ENCODE results near the gene GRXCR2.

GRXCR2 gene, protein sequence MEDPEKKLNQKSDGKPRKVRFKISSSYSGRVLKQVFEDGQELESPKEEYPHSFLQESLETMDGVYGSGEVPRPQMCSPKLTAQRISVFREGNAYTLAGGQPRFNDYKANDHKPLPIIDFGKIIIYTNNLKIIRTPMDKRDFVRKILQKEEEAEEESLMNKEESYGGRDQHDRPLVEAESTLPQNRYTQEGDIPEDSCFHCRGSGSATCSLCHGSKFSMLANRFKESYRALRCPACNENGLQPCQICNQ

DNA sequence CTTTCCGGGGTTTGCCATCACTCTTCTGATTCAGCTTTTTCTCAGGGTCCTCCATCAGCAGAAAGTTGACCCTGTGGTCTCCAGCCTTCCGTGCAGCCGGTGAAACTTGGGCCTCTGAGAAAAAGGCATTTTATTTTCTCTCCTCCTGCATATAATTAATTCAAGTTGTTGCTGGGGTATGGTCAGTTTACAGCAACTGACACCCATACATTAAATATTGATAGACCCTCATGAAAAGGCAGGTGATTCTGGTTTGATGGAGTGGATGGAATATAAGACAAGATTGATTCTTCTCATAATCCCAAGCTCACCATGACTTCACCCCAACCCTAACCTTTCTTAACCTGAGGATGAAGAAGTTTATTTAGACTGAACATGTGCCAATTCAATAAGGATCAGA is at the start of gene GRXCR2:
GRXCR2 (minus strand) TSS at position 101 of the 400 bp plus-strand sequence; CDS start at position 55, 46 bp downstream.
- H3K4me1 ChIP-seq (ENCODE audit: insufficient read depth, low read length, poor library complexity, severe bottlenecking) = no peaks in the 10 kb centered on the region
- no peak for TF ChIP-seq EZH2phosphoT487 (IDR thresholded peaks at IDR 0.05; ENCODE audit: borderline replicate concordance)
- TF ChIP-seq, protein P1, sequence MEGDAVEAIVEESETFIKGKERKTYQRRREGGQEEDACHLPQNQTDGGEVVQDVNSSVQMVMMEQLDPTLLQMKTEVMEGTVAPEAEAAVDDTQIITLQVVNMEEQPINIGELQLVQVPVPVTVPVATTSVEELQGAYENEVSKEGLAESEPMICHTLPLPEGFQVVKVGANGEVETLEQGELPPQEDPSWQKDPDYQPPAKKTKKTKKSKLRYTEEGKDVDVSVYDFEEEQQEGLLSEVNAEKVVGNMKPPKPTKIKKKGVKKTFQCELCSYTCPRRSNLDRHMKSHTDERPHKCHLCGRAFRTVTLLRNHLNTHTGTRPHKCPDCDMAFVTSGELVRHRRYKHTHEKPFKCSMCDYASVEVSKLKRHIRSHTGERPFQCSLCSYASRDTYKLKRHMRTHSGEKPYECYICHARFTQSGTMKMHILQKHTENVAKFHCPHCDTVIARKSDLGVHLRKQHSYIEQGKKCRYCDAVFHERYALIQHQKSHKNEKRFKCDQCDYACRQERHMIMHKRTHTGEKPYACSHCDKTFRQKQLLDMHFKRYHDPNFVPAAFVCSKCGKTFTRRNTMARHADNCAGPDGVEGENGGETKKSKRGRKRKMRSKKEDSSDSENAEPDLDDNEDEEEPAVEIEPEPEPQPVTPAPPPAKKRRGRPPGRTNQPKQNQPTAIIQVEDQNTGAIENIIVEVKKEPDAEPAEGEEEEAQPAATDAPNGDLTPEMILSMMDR (conservative IDR thresholded peaks at IDR 0.05; ENCODE audit: low read length) = no peak
- no peaks in the 10 kb centered on the region for H3K36me3 ChIP-seq (ENCODE audit: insufficient read depth, low read length)
- H3K4me3 ChIP-seq (ENCODE audit: low read length, poor library complexity, severe bottlenecking) = no peak within 1 kb of the TSS
- H3K9ac ChIP-seq (ENCODE audit: low read depth, low read length, poor library complexity, severe bottlenecking) = no peak within 1 kb of the TSS
- no peaks in the 10 kb centered on the region for H3K9me3 ChIP-seq (ENCODE audit: insufficient read depth, low read depth, low read length)
- no peaks in the 10 kb centered on the region for H3F3A ChIP-seq (ENCODE audit: low read depth)
- H3K79me2 ChIP-seq (ENCODE audit: insufficient read depth, low read length) = no peaks in the 10 kb centered on the region
- no peak within 1 kb of the TSS for H3K4me2 ChIP-seq (ENCODE audit: low read depth, low read length, poor library complexity, severe bottlenecking)
- H4K20me1 ChIP-seq (ENCODE audit: insufficient read depth, low read length, poor library complexity, severe bottlenecking) = no peaks in the 10 kb centered on the region
- no peaks in the 10 kb centered on the region for H3K27me3 ChIP-seq (ENCODE audit: insufficient read depth, low read length, poor library complexity, severe bottlenecking)
- no peak within 1 kb of the TSS for H2AFZ ChIP-seq (ENCODE audit: low read length)
- H3K9me2 ChIP-seq (replicated peaks; ENCODE audit: low read depth, low read length) = no peaks in the 10 kb centered on the region

DNA sequence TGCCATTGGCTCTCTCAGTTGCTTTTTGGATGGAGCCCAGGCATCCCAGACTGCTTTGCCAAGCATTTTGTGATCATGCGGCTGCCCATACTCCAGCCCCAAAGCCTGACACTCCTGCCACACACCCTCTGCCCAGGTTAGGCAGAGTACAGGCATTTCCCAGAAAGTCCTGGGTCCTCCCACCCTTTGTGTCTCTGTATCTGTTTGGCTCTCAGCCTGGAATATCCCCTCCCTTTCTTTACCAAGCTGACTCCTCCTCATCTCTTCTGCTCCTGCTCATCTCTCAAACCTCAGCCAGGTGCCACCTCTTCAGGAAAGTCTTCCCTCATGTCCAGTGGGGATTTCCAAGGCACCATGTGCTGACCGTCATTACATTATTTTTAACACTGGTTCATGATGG is 49.2 kb upstream of the GRXCR2 start:
- Histone ChIP-seq H3K9me3 (ENCODE audit: insufficient read depth, low read depth, low read length) (no peaks in the 10 kb centered on the region), H3K79me2 (ENCODE audit: insufficient read depth, low read length) (no peaks in the 10 kb centered on the region), H3K4me3 (ENCODE audit: low read length, poor library complexity, severe bottlenecking) (no peak overlapping the region), H3F3A (ENCODE audit: low read depth) (no peaks in the 10 kb centered on the region), H3K27me3 (ENCODE audit: insufficient read depth, low read length, poor library complexity, severe bottlenecking) (no peaks in the 10 kb centered on the region), H3K4me2 (ENCODE audit: low read depth, low read length, poor library complexity, severe bottlenecking) (no peak overlapping the region), H3K4me1 (ENCODE audit: insufficient read depth, low read length, poor library complexity, severe bottlenecking) (peaks cover 7% of the 10 kb centered on the region), H3K9me2 (replicated peaks; ENCODE audit: low read depth, low read length) (no peaks in the 10 kb centered on the region), H2AFZ (ENCODE audit: low read length) (no peak overlapping the region), H4K20me1 (ENCODE audit: insufficient read depth, low read length, poor library complexity, severe bottlenecking) (no peaks in the 10 kb centered on the region), H3K9ac (ENCODE audit: low read depth, low read length, poor library complexity, severe bottlenecking) (no peak overlapping the region), H3K36me3 (ENCODE audit: insufficient read depth, low read length) (no peaks in the 10 kb centered on the region)
- TF ChIP-seq, protein P1 (conservative IDR thresholded peaks at IDR 0.05; ENCODE audit: low read length) = no peak
- TF ChIP-seq EZH2phosphoT487 (IDR thresholded peaks at IDR 0.05; ENCODE audit: borderline replicate concordance) = no peak

DNA sequence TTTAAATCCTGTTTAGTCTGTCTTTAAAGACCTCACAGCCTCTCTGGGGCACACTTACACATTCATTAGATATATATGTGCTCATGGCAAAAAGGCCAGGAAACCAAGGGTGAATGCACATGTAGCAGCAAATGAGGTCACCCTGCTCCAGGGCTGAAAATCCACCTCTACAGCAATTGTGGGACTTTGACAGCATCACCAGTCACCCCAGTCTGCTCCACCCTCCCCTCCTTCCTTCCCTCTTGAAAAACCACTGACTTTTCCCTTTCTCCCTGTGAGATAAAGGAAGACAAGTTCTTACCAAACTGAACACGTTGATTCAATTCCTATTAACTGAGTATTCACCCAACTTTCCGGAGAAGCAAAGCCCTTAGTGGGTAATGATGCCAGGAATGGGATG is 48.4 kb upstream of the GRXCR2 start:
- no peaks in the 10 kb centered on the region for H3K9me3 ChIP-seq (ENCODE audit: insufficient read depth, low read depth, low read length)
- no peak overlapping the region for H3K4me2 ChIP-seq (ENCODE audit: low read depth, low read length, poor library complexity, severe bottlenecking)
- no peak overlapping the region for H3K9ac ChIP-seq (ENCODE audit: low read depth, low read length, poor library complexity, severe bottlenecking)
- no peaks in the 10 kb centered on the region for H3K27me3 ChIP-seq (ENCODE audit: insufficient read depth, low read length, poor library complexity, severe bottlenecking)
- H3F3A ChIP-seq (ENCODE audit: low read depth) = no peaks in the 10 kb centered on the region
- H4K20me1 ChIP-seq (ENCODE audit: insufficient read depth, low read length, poor library complexity, severe bottlenecking) = no peaks in the 10 kb centered on the region
- no peaks in the 10 kb centered on the region for H3K36me3 ChIP-seq (ENCODE audit: insufficient read depth, low read length)
- no peaks in the 10 kb centered on the region for H3K9me2 ChIP-seq (replicated peaks; ENCODE audit: low read depth, low read length)
- H3K79me2 ChIP-seq (ENCODE audit: insufficient read depth, low read length) = no peaks in the 10 kb centered on the region
- TF ChIP-seq, protein P1 (conservative IDR thresholded peaks at IDR 0.05; ENCODE audit: low read length) = no peak
- TF ChIP-seq EZH2phosphoT487 (IDR thresholded peaks at IDR 0.05; ENCODE audit: borderline replicate concordance) = no peak
- no peak overlapping the region for H3K4me3 ChIP-seq (ENCODE audit: low read length, poor library complexity, severe bottlenecking)
- H2AFZ ChIP-seq (ENCODE audit: low read length) = no peak overlapping the region
- H3K4me1 ChIP-seq (ENCODE audit: insufficient read depth, low read length, poor library complexity, severe bottlenecking) = peaks cover 7% of the 10 kb centered on the region
